Gastroesophageal sphincter (tissue), 4 donors: ENCODE data around the gene ATP2C2. TPM values are rescaled to one million over a fixed set of nuclear protein-coding genes. Genes with fewer than 3 reads are reported as not detected.
"Not testable (repeated sequence)": the region's sequence is repeated elsewhere in the genome, so short reads cannot be mapped to it uniquely, and the experiment has no call there.

Source experiments
- ATAC-seq: fragments of 150-250 bp; one replicate; pipeline ENCODE4 v1.9.1; 2016; ENCODE audit warnings: mild to moderate bottlenecking, moderate library complexity
- H3K27ac ChIP-seq, 4 donors: fragments of 200-600 bp; sonication (generic) in 3 of 4; 1 replicate in 3 of 4; 2 replicates in 1 of 4; pipeline ENCODE4 v1.5.1; 2016 to 2019
- H3K27me3 ChIP-seq: fragments of 200-600 bp; sonication (generic); one replicate; pipeline ENCODE4 v1.5.1; 2019
- H3K36me3 ChIP-seq, 2 donors: fragments of 200-600 bp; sonication (generic); one replicate each; pipeline ENCODE4 v1.5.1; 2019; ENCODE audit warnings: control low read depth in 1 of 2
- H3K4me1 ChIP-seq, 3 donors: fragments of 200-600 bp; sonication (generic); 1 replicate in 2 of 3; 2 replicates in 1 of 3; pipeline ENCODE4 v1.5.1; 2016 to 2019; ENCODE audit warnings: control low read depth in 2 of 3
- H3K4me3 ChIP-seq, 2 donors: fragments of 200-600 bp; sonication (generic); one replicate each; pipeline ENCODE4 v1.5.1; 2019; ENCODE audit warnings: mild to moderate bottlenecking in 1 of 2, moderate library complexity in 1 of 2
- H3K9me3 ChIP-seq, 3 donors: fragments of 200-600 bp; sonication (generic); one replicate each; pipeline ENCODE4 v1.5.1; 2017 to 2019; ENCODE audit warnings: control low read depth in 2 of 3
- CTCF ChIP-seq, 4 experiments: fragments of 200-600 bp in 2 of 4; fragments of 450-650 bp in 2 of 4; sonication (generic) in 1 of 4; IDR thresholded peaks; one replicate each; pipeline ENCODE4 v1.5.1; 2017 to 2019; ENCODE audit warnings: antibody characterized with exemption in 4 of 4, mild to moderate bottlenecking in 2 of 4, moderate library complexity in 2 of 4
- EP300 ChIP-seq: sonication (generic); formaldehyde crosslinking; IDR thresholded peaks from one replicate; pipeline ENCODE4 v1.6.1; 2017; ENCODE audit warnings: antibody characterized with exemption, mild to moderate bottlenecking
- POLR2A ChIP-seq, 2 donors: fragments of 450-650 bp; IDR thresholded peaks; one replicate each; pipeline ENCODE4 v1.6.1; 2017; ENCODE audit warnings: antibody characterized with exemption in 2 of 2, mild to moderate bottlenecking in 2 of 2, moderate library complexity in 1 of 2
- POLR2AphosphoS5 ChIP-seq: sonication (generic); formaldehyde crosslinking; IDR thresholded peaks from one replicate; pipeline ENCODE4 v1.6.1; 2017; ENCODE audit warnings: antibody characterized with exemption
- WGBS, 2 donors: methylation state at CpG; one replicate each; pipeline ENCODE4 v1.1.5; 2018; ENCODE audit warnings: low coverage in 1 of 2; 5-methylcytosine and 5-hydroxymethylcytosine counted together
- total RNA-seq, 4 donors: library from RNA; depleted of rRNA; stranded (reverse); fragments of >200 nt; gene quantifications; one replicate each; pipeline ENCODE4 v1.1.0, GENCODE V29; 2016

Gene ATP2C2
- total RNA-seq, 4 donors from 2014 or later: 0.13 to 1.3 (median 0.31) TPM; not detected in 1

GRCh38 chr16:84341528-84342295, 26.6 kb upstream of the ATP2C2 start:
- TF ChIP-seq CTCF (IDR thresholded peaks at IDR 0.05) (no peak), POLR2A (IDR thresholded peaks at IDR 0.05) (no peak), EP300 (no peak), POLR2AphosphoS5 (no peak)
- H3K4me3 ChIP-seq: no peak overlapping the region
- WGBS, 2 donors: 89 to 92% methylated on average over 2 to 3 of the region's 24 CpGs
- peaks cover 0 to 10% (median 0%) of the 10 kb centered on the region in 3 donors for H3K4me1 ChIP-seq
- H3K36me3 ChIP-seq: no peaks in the 10 kb centered on the region
- H3K9me3 ChIP-seq: peaks cover 0 to 13% (median 0%) of the 10 kb centered on the region in 3 donors
- no peaks in the 10 kb centered on the region for H3K27me3 ChIP-seq
- H3K27ac ChIP-seq: no peak overlapping the region
- no peak for ATAC-seq

- not testable (repeated sequence) for H3K4me3 ChIP-seq, H3K36me3 ChIP-seq, H3K9me3 ChIP-seq, H3K27me3 ChIP-seq, H3K4me1 ChIP-seq, ATAC-seq, H3K27ac ChIP-seq
- 83% methylated on average over 5 of the region's 10 CpGs; no CpG with 5 or more reads in 1 of the 2 donors for WGBS, 2 donors
Observed at GRCh38 chr16:84343800-84344199, 24.5 kb upstream of the ATP2C2 start.

- ATAC-seq: no peak
- Histone ChIP-seq H3K4me1 (peaks cover 0 to 10% (median 0%) of the 10 kb centered on the region in 3 donors), H3K4me3 (no peak overlapping the region), H3K9me3 (no peaks in the 10 kb centered on the region), H3K36me3 (no peaks in the 10 kb centered on the region), H3K27ac (peak overlapping the region in 1 of 4 donors; percentile 58), H3K27me3 (no peaks in the 10 kb centered on the region)
- WGBS, 2 donors: 83% methylated on average over 2 of the region's 8 CpGs; no CpG with 5 or more reads in 1 of the 2 donors
- no peak for TF ChIP-seq POLR2AphosphoS5
- TF ChIP-seq CTCF (IDR thresholded peaks at IDR 0.05): no peak
- TF ChIP-seq EP300: no peak
- no peak for TF ChIP-seq POLR2A (IDR thresholded peaks at IDR 0.05)
Observed at GRCh38 chr16:84344781-84345180, 23.6 kb upstream of the ATP2C2 start.

- Histone ChIP-seq H3K36me3 (no peaks in the 10 kb centered on the region), H3K27ac (no peak overlapping the region), H3K4me1 (peaks cover 0 to 10% (median 0%) of the 10 kb centered on the region in 3 donors), H3K9me3 (no peaks in the 10 kb centered on the region), H3K4me3 (no peak overlapping the region), H3K27me3 (no peaks in the 10 kb centered on the region)
- TF ChIP-seq EP300: no peak
- TF ChIP-seq POLR2A (IDR thresholded peaks at IDR 0.05): no peak
- TF ChIP-seq POLR2AphosphoS5: no peak
- TF ChIP-seq CTCF (IDR thresholded peaks at IDR 0.05): no peak
- WGBS, 2 donors: 67 to 100% methylated on average over 2 of the region's 9 CpGs
- no peak for ATAC-seq
Observed at GRCh38 chr16:84347161-84347560, 21.2 kb upstream of the ATP2C2 start.

GRCh38 chr16:84348386-84348888, 19.9 kb upstream of the ATP2C2 start:
- no peaks in the 10 kb centered on the region for H3K27me3 ChIP-seq
- no peak for ATAC-seq
- TF ChIP-seq POLR2A (IDR thresholded peaks at IDR 0.05) (no peak), POLR2AphosphoS5 (no peak), EP300 (no peak), CTCF (IDR thresholded peaks at IDR 0.05) (no peak)
- peaks cover 0 to 10% (median 0%) of the 10 kb centered on the region in 3 donors for H3K4me1 ChIP-seq
- 41 to 69% methylated on average over 5 to 6 of the region's 6 CpGs for WGBS, 2 donors
- H3K4me3 ChIP-seq: no peak overlapping the region
- H3K9me3 ChIP-seq: no peaks in the 10 kb centered on the region
- no peak overlapping the region for H3K27ac ChIP-seq
- H3K36me3 ChIP-seq: no peaks in the 10 kb centered on the region
